Right lobe of liver (tissue), 4 donors: ENCODE results near the gene MRPL52.

Experiments used
- POLR2A ChIP-seq: fragments of 450-650 bp; IDR thresholded peaks from one replicate; pipeline ENCODE4 v1.6.1; 2017; ENCODE audit warnings: antibody characterized with exemption, mild to moderate bottlenecking
- TF ChIP-seq, protein P1 (sequence below), 4 donors: fragments of 200-600 bp in 3 of 4; fragments of 450-650 bp in 1 of 4; IDR thresholded peaks; one replicate each; pipeline versions ENCODE4 v1.5.1 to v1.8.0; 2016 to 2022; ENCODE audit warnings: antibody characterized with exemption in 4 of 4, mild to moderate bottlenecking in 2 of 4
- donor health status: DM: no; HTN: no; CAD: no.
- donor health status: DM: no; HTN: no; CAD: no.
- donor health status: DM: no; HTN: yes; CAD: no.

DNA sequence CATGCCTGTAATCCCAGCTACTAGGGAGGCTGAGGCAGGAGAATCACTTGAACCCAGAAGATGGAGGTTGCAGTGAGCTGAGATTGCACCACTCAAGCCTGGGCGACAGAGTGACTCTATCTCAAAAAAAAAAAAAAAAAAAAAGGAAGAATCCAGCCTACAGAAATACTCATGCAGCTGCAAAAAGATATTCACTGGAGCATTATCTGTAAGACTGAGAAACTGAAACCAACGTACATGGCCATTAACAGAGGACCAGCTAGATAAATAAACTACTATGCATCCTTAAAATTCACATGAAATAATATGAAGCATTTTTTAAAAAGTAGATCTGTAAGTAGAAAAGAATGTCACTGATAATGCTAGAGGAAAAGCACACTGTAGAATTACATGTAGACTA is 18.0 kb upstream of the MRPL52 start:
- TF ChIP-seq, protein P1, sequence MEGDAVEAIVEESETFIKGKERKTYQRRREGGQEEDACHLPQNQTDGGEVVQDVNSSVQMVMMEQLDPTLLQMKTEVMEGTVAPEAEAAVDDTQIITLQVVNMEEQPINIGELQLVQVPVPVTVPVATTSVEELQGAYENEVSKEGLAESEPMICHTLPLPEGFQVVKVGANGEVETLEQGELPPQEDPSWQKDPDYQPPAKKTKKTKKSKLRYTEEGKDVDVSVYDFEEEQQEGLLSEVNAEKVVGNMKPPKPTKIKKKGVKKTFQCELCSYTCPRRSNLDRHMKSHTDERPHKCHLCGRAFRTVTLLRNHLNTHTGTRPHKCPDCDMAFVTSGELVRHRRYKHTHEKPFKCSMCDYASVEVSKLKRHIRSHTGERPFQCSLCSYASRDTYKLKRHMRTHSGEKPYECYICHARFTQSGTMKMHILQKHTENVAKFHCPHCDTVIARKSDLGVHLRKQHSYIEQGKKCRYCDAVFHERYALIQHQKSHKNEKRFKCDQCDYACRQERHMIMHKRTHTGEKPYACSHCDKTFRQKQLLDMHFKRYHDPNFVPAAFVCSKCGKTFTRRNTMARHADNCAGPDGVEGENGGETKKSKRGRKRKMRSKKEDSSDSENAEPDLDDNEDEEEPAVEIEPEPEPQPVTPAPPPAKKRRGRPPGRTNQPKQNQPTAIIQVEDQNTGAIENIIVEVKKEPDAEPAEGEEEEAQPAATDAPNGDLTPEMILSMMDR (IDR thresholded peaks at IDR 0.05): no peak
- TF ChIP-seq POLR2A: no peak
